OCI-LY3 (cell line): ENCODE measurements around the gene KIF17.

ENCODE experiments used
- H2AFZ ChIP-seq: fragments of 200-600, 300-600 bp; shearing (Covaris generic); 2 replicates; pipeline ENCODE4 v1.6.0; 2014; ENCODE audit warnings: antibody characterized with exemption, low read depth, low read length
- H3K27ac ChIP-seq: fragments of 200-600, 300-600 bp; sonication (generic); 2 replicates; pipeline ENCODE4 v1.5.1; 2014; ENCODE audit warnings: mild to moderate bottlenecking, low read length, moderate library complexity, mixed read lengths
- H3K27me3 ChIP-seq: fragments of 200-600, 300-600 bp; sonication (generic); 2 replicates; pipeline ENCODE4 v1.6.1; 2014; ENCODE audit warnings: low read depth, low read length, mixed read lengths
- H3K36me3 ChIP-seq: fragments of 200-600, 300-600 bp; sonication (generic); replicated peaks from 2 replicates; pipeline ENCODE3; 2014; ENCODE audit warnings: low read depth, low read length, mixed read lengths
- H3K4me1 ChIP-seq: fragments of 300-600, 200-600 bp; sonication (generic); 2 replicates; pipeline ENCODE4 v1.6.1; 2014; ENCODE audit warnings: low read length, mixed read lengths
- H3K4me2 ChIP-seq: fragments of 200-600, 300-600 bp; sonication (generic); 2 replicates; pipeline ENCODE4 v1.6.1; 2014; ENCODE audit warnings: low read length, mixed read lengths
- H3K4me3 ChIP-seq: fragments of 300-600, 200-600 bp; sonication (generic); 2 replicates; pipeline ENCODE4 v1.5.1; 2014; ENCODE audit warnings: antibody characterized with exemption, mild to moderate bottlenecking, low read length, moderate library complexity
- H3K79me2 ChIP-seq: fragments of 300-600, 200-600 bp; shearing (Covaris generic); 2 replicates; pipeline ENCODE4 v1.6.1; 2014; ENCODE audit warnings: mild to moderate bottlenecking, low read length, mixed read lengths
- H3K9ac ChIP-seq: fragments of 300-600, 200-600 bp; shearing (Covaris generic); 2 replicates; pipeline ENCODE4 v1.6.0; 2014; ENCODE audit warnings: mild to moderate bottlenecking, low read length, moderate library complexity
- H3K9me3 ChIP-seq: fragments of 200-600, 300-600 bp; shearing (Covaris generic); 2 replicates; pipeline ENCODE4 v1.6.1; 2014; ENCODE audit warnings: low read length, mixed read lengths; ENCODE audit not compliant: insufficient read depth
- H4K20me1 ChIP-seq: fragments of 200-600, 300-600 bp; sonication (generic); 2 replicates; pipeline ENCODE4 v1.6.1; 2016; ENCODE audit warnings: low read length, mixed read lengths; ENCODE audit not compliant: insufficient read depth
- EZH2phosphoT487 ChIP-seq: fragments of 200-600 bp; shearing (Covaris generic); IDR thresholded peaks from 2 replicates; pipeline ENCODE4 v1.6.1; 2018; ENCODE audit warnings: antibody characterized with exemption, mixed run types, low read depth
- TF ChIP-seq, protein P1 (sequence below): fragments of 200-600, 300-600 bp; sonication (generic); IDR thresholded peaks from 2 replicates; pipeline ENCODE4 v1.5.1; 2014; ENCODE audit warnings: antibody characterized with exemption, low read length, low read depth

Gene KIF17

GRCh38 chr1:20711285-20712214, 6.3 kb downstream of the KIF17 start:
- Histone ChIP-seq H3K36me3 (no peaks in the 10 kb centered on the region), H2AFZ (no peak overlapping the region), H3K27ac (no peak overlapping the region), H4K20me1 (no peaks in the 10 kb centered on the region), H3K4me1 (no peaks in the 10 kb centered on the region), H3K4me3 (no peak overlapping the region), H3K9ac (no peak overlapping the region), H3K27me3 (no peaks in the 10 kb centered on the region), H3K79me2 (no peaks in the 10 kb centered on the region), H3K9me3 (no peaks in the 10 kb centered on the region), H3K4me2 (no peak overlapping the region)
- TF ChIP-seq, protein P1, sequence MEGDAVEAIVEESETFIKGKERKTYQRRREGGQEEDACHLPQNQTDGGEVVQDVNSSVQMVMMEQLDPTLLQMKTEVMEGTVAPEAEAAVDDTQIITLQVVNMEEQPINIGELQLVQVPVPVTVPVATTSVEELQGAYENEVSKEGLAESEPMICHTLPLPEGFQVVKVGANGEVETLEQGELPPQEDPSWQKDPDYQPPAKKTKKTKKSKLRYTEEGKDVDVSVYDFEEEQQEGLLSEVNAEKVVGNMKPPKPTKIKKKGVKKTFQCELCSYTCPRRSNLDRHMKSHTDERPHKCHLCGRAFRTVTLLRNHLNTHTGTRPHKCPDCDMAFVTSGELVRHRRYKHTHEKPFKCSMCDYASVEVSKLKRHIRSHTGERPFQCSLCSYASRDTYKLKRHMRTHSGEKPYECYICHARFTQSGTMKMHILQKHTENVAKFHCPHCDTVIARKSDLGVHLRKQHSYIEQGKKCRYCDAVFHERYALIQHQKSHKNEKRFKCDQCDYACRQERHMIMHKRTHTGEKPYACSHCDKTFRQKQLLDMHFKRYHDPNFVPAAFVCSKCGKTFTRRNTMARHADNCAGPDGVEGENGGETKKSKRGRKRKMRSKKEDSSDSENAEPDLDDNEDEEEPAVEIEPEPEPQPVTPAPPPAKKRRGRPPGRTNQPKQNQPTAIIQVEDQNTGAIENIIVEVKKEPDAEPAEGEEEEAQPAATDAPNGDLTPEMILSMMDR = no peak
- no peak for TF ChIP-seq EZH2phosphoT487

GRCh38 chr1:20710469-20711284, 7.1 kb downstream of the KIF17 start:
- Histone ChIP-seq H2AFZ (no peak overlapping the region), H3K27ac (no peak overlapping the region), H3K9ac (no peak overlapping the region), H4K20me1 (no peaks in the 10 kb centered on the region), H3K79me2 (no peaks in the 10 kb centered on the region), H3K27me3 (no peaks in the 10 kb centered on the region), H3K9me3 (no peaks in the 10 kb centered on the region), H3K4me3 (no peak overlapping the region), H3K4me1 (no peaks in the 10 kb centered on the region), H3K4me2 (no peak overlapping the region), H3K36me3 (no peaks in the 10 kb centered on the region)
- TF ChIP-seq, protein P1 = no peak
- no peak for TF ChIP-seq EZH2phosphoT487

DNA sequence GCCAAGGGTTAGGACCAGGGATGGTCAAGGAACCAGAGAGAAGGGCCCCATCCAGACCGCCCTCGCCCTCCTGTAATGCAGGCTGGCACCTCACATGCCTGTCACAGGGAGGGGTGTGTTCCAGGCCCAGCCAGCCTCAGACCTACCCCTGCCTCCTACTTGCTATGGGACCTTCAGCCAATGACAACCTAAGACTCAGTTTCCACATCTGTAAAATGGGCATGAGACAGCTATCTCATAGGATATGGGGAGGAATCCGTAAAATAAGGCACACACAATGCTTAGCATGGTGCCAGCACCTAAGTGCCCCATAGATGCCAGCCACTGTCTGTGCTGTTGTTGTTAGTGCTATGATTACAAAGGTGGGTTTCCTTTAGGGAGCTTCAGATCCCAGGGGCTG, 7.9 kb downstream of the KIF17 start:
- Histone ChIP-seq H3K79me2 (no peaks in the 10 kb centered on the region), H3K4me3 (no peak overlapping the region), H2AFZ (no peak overlapping the region), H4K20me1 (no peaks in the 10 kb centered on the region), H3K4me1 (no peaks in the 10 kb centered on the region), H3K9me3 (no peaks in the 10 kb centered on the region), H3K9ac (no peak overlapping the region), H3K4me2 (no peak overlapping the region), H3K27ac (no peak overlapping the region), H3K27me3 (no peaks in the 10 kb centered on the region), H3K36me3 (no peaks in the 10 kb centered on the region)
- no peak for TF ChIP-seq EZH2phosphoT487
- TF ChIP-seq, protein P1 = no peak

DNA sequence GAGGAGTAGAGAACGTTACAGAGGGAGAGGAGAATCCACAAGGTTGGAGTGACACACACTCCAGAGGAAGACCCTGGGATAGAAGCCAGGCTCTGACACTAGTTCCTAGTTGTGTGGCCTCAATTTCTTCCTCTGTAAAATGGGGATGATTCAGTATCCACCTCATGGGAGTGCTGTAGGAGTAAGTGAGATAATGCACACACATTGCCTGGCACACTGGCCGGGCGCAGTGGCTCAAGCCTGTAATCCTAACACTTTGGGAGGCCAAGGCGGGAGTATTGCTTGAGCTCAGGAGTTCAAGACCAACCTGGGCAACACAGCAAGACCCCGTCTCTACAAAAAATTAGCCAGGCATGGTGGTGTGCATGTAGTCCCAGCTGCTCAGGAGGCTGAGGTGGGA, 8.9 kb downstream of the KIF17 start:
- H3K4me2 ChIP-seq = no peak overlapping the region
- TF ChIP-seq, protein P1 = no peak
- TF ChIP-seq EZH2phosphoT487 = no peak

More for the DNA sequence above, 8.9 kb downstream of the KIF17 start:
- H3K36me3 ChIP-seq = no peaks in the 10 kb centered on the region
- no peak overlapping the region for H3K4me3 ChIP-seq
- no peaks in the 10 kb centered on the region for H3K27me3 ChIP-seq
- no peaks in the 10 kb centered on the region for H3K4me1 ChIP-seq
- no peaks in the 10 kb centered on the region for H4K20me1 ChIP-seq
- no peak overlapping the region for H3K27ac ChIP-seq
- no peaks in the 10 kb centered on the region for H3K79me2 ChIP-seq
- no peaks in the 10 kb centered on the region for H3K9me3 ChIP-seq
- H2AFZ ChIP-seq = no peak overlapping the region
- H3K9ac ChIP-seq = no peak overlapping the region
